A549 treated with AZD9567 at 1 μM for 4 hours (cell line): Measurements from ENCODE around the gene HSD11B1L. TPM values are rescaled to one million over a fixed set of nuclear protein-coding genes. Genes with fewer than 3 reads are reported as not detected.

Source experiments
- total RNA-seq: library from RNA; stranded (reverse); fragments of 200-300 nt; extraction: Qiagen RNA extraction; gene quantifications from 5 replicates; pipeline ENCODE4 v1.2.3, GENCODE V29; 2022; ENCODE audit not compliant: insufficient read depth

Gene HSD11B1L
- total RNA-seq: 1.7 to 6.2 TPM (median 5.4 TPM) in 5 replicates

GRCh38 chr19:5680437-5681368 is at the start of gene HSD11B1L, which contains the start of gene MICOS13:
Gene HSD11B1L (plus strand): TSS chr19:5681027. CDS start chr19:5684833, 3,806 bp downstream.
Gene MICOS13 (minus strand): TSS chr19:5680516. CDS start chr19:5680486, 30 bp downstream.

GRCh38 chr19:5690125-5690954 is 9.5 kb downstream of the HSD11B1L start, which contains the start of gene RPL36:
Gene RPL36 (plus strand): TSS chr19:5690295. CDS start chr19:5690508, 213 bp downstream.

GRCh38 chr19:5719961-5720790 is 39.3 kb downstream of the HSD11B1L start, which contains the start of the genes CATSPERD and LONP1:
Gene CATSPERD (plus strand): TSS chr19:5720637. CDS start chr19:5720738, 101 bp downstream.
Gene LONP1 (minus strand): TSS chr19:5720146. CDS start chr19:5720132, 14 bp downstream.

Other genes starting within 250 kb of the HSD11B1L start
- gene ZNRF4, start 225.6 kb upstream of the HSD11B1L start, total RNA-seq: not detected in 5 replicates
- gene TINCR, start 113.1 kb upstream of the HSD11B1L start, total RNA-seq: 2.1 to 3.5 TPM (median 2.6 TPM) in 5 replicates
- gene SAFB2, start 58.3 kb upstream of the HSD11B1L start, total RNA-seq: 26.0 to 44.1 TPM (median 36.0 TPM) in 5 replicates
- 47.5 to 53.0 TPM (median 50.0 TPM) in 5 replicates for gene SAFB, start 57.9 kb upstream of the HSD11B1L start, total RNA-seq
- 42.8 to 72.7 TPM (median 69.3 TPM) in 5 replicates for gene MICOS13, start 511 bp upstream of the HSD11B1L start, total RNA-seq
- 696 to 858 TPM (median 802 TPM) in 5 replicates for gene RPL36, start 9.3 kb downstream of the HSD11B1L start, total RNA-seq
- 46.9 to 66.8 TPM (median 60.7 TPM) in 5 replicates for gene LONP1, start 39.1 kb downstream of the HSD11B1L start, total RNA-seq
- not detected in 5 replicates for gene CATSPERD, start 39.6 kb downstream of the HSD11B1L start, total RNA-seq
- gene PRR22, start 103.7 kb downstream of the HSD11B1L start, total RNA-seq: 2.8 to 3.1 TPM (median 2.8 TPM) in 4 of 5 replicates, not detected in the other
- gene DUS3L, start 110.1 kb downstream of the HSD11B1L start, total RNA-seq: 21.5 to 33.3 TPM (median 30.4 TPM) in 5 replicates
- gene NRTN, start 124.0 kb downstream of the HSD11B1L start, total RNA-seq: 0.71 to 1.2 TPM (median 0.86 TPM) in 4 of 5 replicates, not detected in the other
- not detected in 5 replicates for gene FUT6, start 158.7 kb downstream of the HSD11B1L start, total RNA-seq
- gene FUT3, start 170.4 kb downstream of the HSD11B1L start, total RNA-seq: 0.06 TPM in 1 of 5 replicates, not detected in the others
- not detected in 5 replicates for gene FUT5, start 189.5 kb downstream of the HSD11B1L start, total RNA-seq
- gene NDUFA11, start 222.8 kb downstream of the HSD11B1L start, total RNA-seq: 208 to 299 TPM (median 293 TPM) in 5 replicates
- gene VMAC, start 223.8 kb downstream of the HSD11B1L start, total RNA-seq: 0.48 to 0.86 TPM (median 0.71 TPM) in 4 of 5 replicates, not detected in the other
- 1.0 to 2.4 TPM (median 1.2 TPM) in 5 replicates for gene CAPS, start 233.2 kb downstream of the HSD11B1L start, total RNA-seq